HepG2 (cell line): ENCODE data around the gene RAB17.

ENCODE experiments used
- TF ChIP-seq, protein P1 (sequence below): sonication (generic); formaldehyde crosslinking; IDR thresholded peaks from 2 replicates; pipeline ENCODE4 v1.5.0; 2020; ENCODE audit warnings: mild to moderate bottlenecking, missing genetic modification reagents, moderate library complexity
- TF ChIP-seq, protein P2 (sequence below): sonication (generic); formaldehyde crosslinking; IDR thresholded peaks from 2 replicates; pipeline ENCODE4 v1.4.0; 2020; ENCODE audit warnings: mild to moderate bottlenecking, missing genetic modification reagents

DNA sequence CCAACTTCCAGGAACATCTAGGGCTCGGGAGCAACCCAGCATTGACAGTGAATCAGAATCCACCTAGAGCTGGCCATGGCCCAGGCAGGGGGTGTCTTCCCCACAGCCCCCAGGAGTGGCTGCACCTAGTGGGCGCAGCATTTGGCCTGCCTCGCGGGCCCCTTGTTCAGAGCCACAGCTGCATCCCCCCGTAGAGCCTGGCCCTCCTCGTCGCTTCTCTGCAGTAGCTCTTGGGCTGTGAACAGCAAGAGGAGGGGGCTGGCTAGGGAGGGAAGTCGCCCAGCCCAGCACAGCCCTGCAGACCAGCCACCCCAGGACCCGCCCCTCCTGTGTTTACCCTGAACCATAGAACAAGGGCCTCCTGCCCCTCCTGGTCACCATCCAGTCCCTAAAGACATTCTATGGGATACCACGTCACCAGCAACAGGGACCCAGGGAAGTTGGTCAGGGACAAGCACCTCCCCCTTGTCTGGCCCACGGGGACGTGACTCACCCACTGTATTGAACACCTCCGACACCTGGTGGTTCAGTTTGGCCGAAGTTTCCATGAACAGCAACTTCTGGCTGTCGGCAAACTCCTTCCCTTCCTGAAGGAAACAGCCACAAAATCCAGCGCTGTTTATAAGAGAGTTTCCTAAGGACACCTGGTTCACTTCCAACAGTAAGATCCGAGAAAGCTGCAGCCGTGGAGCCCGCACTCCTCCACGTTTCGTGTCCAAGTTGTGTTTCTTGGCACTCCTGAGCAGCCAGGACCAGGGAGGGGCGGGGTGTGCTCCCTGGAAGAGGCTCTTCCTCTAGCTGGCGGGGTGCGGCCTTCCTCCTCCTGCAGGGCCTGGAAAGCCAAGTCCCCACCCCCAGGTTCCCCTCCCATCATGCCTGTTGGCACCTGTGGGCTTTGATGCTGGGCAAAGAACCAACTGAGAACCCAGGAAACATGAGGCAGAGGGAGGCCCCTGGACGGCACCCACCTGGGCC, 15.4 kb downstream of the RAB17 start:
- TF ChIP-seq, protein P1, sequence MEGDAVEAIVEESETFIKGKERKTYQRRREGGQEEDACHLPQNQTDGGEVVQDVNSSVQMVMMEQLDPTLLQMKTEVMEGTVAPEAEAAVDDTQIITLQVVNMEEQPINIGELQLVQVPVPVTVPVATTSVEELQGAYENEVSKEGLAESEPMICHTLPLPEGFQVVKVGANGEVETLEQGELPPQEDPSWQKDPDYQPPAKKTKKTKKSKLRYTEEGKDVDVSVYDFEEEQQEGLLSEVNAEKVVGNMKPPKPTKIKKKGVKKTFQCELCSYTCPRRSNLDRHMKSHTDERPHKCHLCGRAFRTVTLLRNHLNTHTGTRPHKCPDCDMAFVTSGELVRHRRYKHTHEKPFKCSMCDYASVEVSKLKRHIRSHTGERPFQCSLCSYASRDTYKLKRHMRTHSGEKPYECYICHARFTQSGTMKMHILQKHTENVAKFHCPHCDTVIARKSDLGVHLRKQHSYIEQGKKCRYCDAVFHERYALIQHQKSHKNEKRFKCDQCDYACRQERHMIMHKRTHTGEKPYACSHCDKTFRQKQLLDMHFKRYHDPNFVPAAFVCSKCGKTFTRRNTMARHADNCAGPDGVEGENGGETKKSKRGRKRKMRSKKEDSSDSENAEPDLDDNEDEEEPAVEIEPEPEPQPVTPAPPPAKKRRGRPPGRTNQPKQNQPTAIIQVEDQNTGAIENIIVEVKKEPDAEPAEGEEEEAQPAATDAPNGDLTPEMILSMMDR (CRISPR knock-in tag) = no peak
- TF ChIP-seq, protein P2, sequence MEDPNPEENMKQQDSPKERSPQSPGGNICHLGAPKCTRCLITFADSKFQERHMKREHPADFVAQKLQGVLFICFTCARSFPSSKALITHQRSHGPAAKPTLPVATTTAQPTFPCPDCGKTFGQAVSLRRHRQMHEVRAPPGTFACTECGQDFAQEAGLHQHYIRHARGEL = no peak
